Activated CD4-positive, alpha-beta memory T cell treated with anti-CD3 and anti-CD28 coated beads, Interleukin-2, amount 10 ng/mL, durations not matched to agents 7 days and 5 days (primary cell): Measurements from ENCODE around the gene SHC1. TPM values are rescaled to one million over a fixed set of nuclear protein-coding genes. Genes with fewer than 3 reads are reported as not detected.
"Not testable (repeated sequence)": the region's sequence is repeated elsewhere in the genome, so short reads cannot be mapped to it uniquely, and the experiment has no call there.

ENCODE experiments used
- CTCF ChIA-PET: fragments of 350-600 bp; sonication (Branson Sonifier 250); formaldehyde crosslinking; loops from one replicate; lab custom pipeline; 2021; ENCODE audit warnings: antibody characterized with exemption, inconsistent platforms; lab: Charles Lee
- POLR2A ChIA-PET: fragments of 350-600 bp; sonication (Branson Sonifier 250); formaldehyde crosslinking; loops from one replicate; lab custom pipeline; 2021; ENCODE audit warnings: antibody characterized with exemption; lab: Charles Lee
- DNase-seq: peaks from one replicate; pipeline ENCODE4 v3.0.0-alpha.2; 2020
- H3K27ac Mint-ChIP-seq: one replicate; pipeline ENCODE4 v1.8.0; 2021; ENCODE audit warnings: mild to moderate bottlenecking, mixed read lengths
- H3K27me3 Mint-ChIP-seq: one replicate; pipeline ENCODE4 v1.8.0; 2021; ENCODE audit warnings: mixed read lengths
- H3K36me3 Mint-ChIP-seq: one replicate; pipeline ENCODE4 v1.8.0; 2021; ENCODE audit warnings: low read depth, mixed read lengths
- H3K4me1 Mint-ChIP-seq: one replicate; pipeline ENCODE4 v1.8.0; 2021; ENCODE audit warnings: mixed read lengths
- H3K4me3 Mint-ChIP-seq: one replicate; pipeline ENCODE4 v1.8.0; 2021; ENCODE audit warnings: mild to moderate bottlenecking, mixed read lengths
- H3K9me3 Mint-ChIP-seq: one replicate; pipeline ENCODE4 v1.8.0; 2021; ENCODE audit warnings: mixed read lengths
- total RNA-seq, 2 experiments: library from RNA; stranded (reverse); gene quantifications; one replicate each; pipeline ENCODE4 v1.2.3, GENCODE V29; 2021

SHC1 gene
- total RNA-seq, 2 experiments from 2014 or later, result 80.7 to 80.8 TPM

DNA sequence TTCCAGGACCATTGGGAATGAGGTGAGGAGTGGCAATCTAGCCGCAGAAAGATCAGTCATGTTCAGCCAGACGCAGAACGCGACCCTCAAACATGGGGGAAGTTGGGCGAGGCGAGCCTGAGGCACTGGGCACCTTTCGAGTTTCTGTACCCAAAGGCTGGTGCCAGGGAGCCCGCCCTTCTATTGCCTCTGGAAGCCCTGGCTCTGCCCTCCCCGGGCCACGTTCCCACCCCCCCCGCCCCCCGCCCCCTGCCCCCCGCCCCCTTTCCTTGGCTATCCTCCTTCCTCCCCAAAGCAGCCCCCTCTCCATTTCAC lies 29.8 kb upstream of the SHC1 start:
- Mint-ChIP-seq H3K36me3 (peaks cover 16% of the 10 kb centered on the region), H3K9me3 (no peaks in the 10 kb centered on the region), H3K27me3 (no peaks in the 10 kb centered on the region), H3K4me1 (peaks cover 44% of the 10 kb centered on the region), H3K4me3 (peak overlapping the region; percentile 90), H3K27ac (peak overlapping the region; percentile 91)
- POLR2A ChIA-PET, result interaction anchor here (1.0 to 13.2 kb wide), 9 partner anchors 13 to 64 kb away, joined by 3 to 203 read pairs (median 10); partner anchors contain the start of genes ADAM15, CKS1B, FLAD1 and PBXIP1
- DNase-seq, result peak; percentile 39
- CTCF ChIA-PET, result interaction anchor here (0.6 to 11.4 kb wide), 12 partner anchors 8 to 61 kb away, joined by 3 to 139 read pairs (median 15); partner anchors contain the start of genes CKS1B, FLAD1, PBXIP1 and PYGO2

- peak; percentile 41 for DNase-seq
- no peaks in the 10 kb centered on the region for H3K27me3 Mint-ChIP-seq
- H3K27ac Mint-ChIP-seq, result peak overlapping the region; percentile 89
- POLR2A ChIA-PET, result interaction anchor here (1.0 to 13.2 kb wide), 10 partner anchors 14 to 63 kb away, joined by 3 to 203 read pairs (median 8); partner anchors contain the start of genes ADAM15, CKS1B, FLAD1 and PBXIP1
- no peaks in the 10 kb centered on the region for H3K9me3 Mint-ChIP-seq
- peak overlapping the region; percentile 90 for H3K4me3 Mint-ChIP-seq
- CTCF ChIA-PET, result interaction anchor here (0.6 to 11.4 kb wide), 22 partner anchors 8 to 440 kb away, joined by 3 to 139 read pairs (median 5); partner anchors contain the start of genes ADAM15, CKS1B, FLAD1 and KRTCAP2
- peaks cover 40% of the 10 kb centered on the region for H3K4me1 Mint-ChIP-seq
- H3K36me3 Mint-ChIP-seq, result peaks cover 16% of the 10 kb centered on the region
Observed at GRCh38 chr1:154999571-155000410, 29.2 kb upstream of the SHC1 start.

GRCh38 chr1:154998818-154999570 lies 28.4 kb upstream of the SHC1 start:
- H3K36me3 Mint-ChIP-seq, result peaks cover 8% of the 10 kb centered on the region
- peak; percentile 76 for DNase-seq
- H3K27ac Mint-ChIP-seq, result peak overlapping the region; percentile 85
- peaks cover 33% of the 10 kb centered on the region for H3K4me1 Mint-ChIP-seq
- ChIA-PET CTCF (interaction anchor here (0.6 to 11.4 kb wide), 27 partner anchors 9 to 439 kb away, joined by 3 to 139 read pairs (median 4); partner anchors contain the start of genes ADAM15, CKS1B, FLAD1 and KRTCAP2), POLR2A (interaction anchor here (1.0 to 13.2 kb wide), 8 partner anchors 15 to 62 kb away, joined by 3 to 203 read pairs (median 10); partner anchors contain the start of genes ADAM15, CKS1B, FLAD1 and PBXIP1)
- peak overlapping the region; percentile 72 for H3K4me3 Mint-ChIP-seq
- H3K27me3 Mint-ChIP-seq, result no peaks in the 10 kb centered on the region
- no peaks in the 10 kb centered on the region for H3K9me3 Mint-ChIP-seq

DNA sequence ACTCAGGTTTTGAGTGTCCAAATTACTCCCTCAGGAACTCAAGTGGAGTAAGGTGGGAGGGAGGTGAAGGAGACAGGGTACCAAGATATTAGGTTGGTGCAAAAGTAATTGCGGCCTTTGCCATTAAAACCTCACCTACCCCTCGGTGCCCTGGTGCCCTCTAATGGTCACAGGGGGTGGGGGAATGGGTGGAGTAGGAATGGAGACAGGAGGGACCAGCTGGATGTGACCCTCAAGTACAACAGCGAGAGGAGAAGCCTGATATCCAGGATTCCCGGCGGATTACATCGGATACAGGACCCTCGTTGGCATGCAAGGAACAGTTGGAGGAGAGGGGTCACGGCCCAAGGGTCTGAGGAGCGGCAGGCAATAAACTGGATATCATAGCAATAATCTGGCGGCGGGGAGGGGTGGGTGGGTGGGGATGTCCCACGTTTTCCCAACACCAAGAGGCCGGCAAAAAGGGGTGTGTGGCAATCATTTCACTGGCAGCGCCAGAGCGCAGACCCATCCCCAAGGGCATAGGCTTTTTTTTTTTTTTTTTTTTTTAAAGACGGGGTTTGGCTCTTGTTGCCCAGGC lies 27.7 kb upstream of the SHC1 start:
- no peaks in the 10 kb centered on the region for H3K27me3 Mint-ChIP-seq
- H3K27ac Mint-ChIP-seq, result peak overlapping the region; percentile 54
- peaks cover 31% of the 10 kb centered on the region for H3K4me1 Mint-ChIP-seq
- peaks cover 4% of the 10 kb centered on the region for H3K36me3 Mint-ChIP-seq
- CTCF ChIA-PET, result interaction anchor here (0.6 to 11.4 kb wide), 22 partner anchors 10 to 329 kb away, joined by 3 to 139 read pairs (median 4); partner anchors contain the start of genes CKS1B, FLAD1, KRTCAP2 and PBXIP1
- no peak overlapping the region for H3K4me3 Mint-ChIP-seq
- POLR2A ChIA-PET, result interaction anchor here (1.0 to 13.2 kb wide), 7 partner anchors 15 to 62 kb away, joined by 5 to 203 read pairs (median 11); partner anchors contain the start of genes ADAM15, CKS1B, FLAD1 and PBXIP1
- no peak for DNase-seq
- no peaks in the 10 kb centered on the region for H3K9me3 Mint-ChIP-seq

- H3K4me1 Mint-ChIP-seq, result peaks cover 31% of the 10 kb centered on the region
- CTCF ChIA-PET, result interaction anchor here (0.6 to 11.4 kb wide), 9 partner anchors 13 to 64 kb away, joined by 3 to 139 read pairs (median 6); partner anchors contain the start of genes ADAM15 and FLAD1
- H3K27ac Mint-ChIP-seq, result no peak overlapping the region
- no peaks in the 10 kb centered on the region for H3K36me3 Mint-ChIP-seq
- no peaks in the 10 kb centered on the region for H3K9me3 Mint-ChIP-seq
- no peaks in the 10 kb centered on the region for H3K27me3 Mint-ChIP-seq
- POLR2A ChIA-PET, result interaction anchor here (0.8 to 13.2 kb wide), 5 partner anchors 9 to 43 kb away, joined by 3 to 203 read pairs (median 7); partner anchors contain the start of genes CKS1B and FLAD1
- no peak for DNase-seq
- no peak overlapping the region for H3K4me3 Mint-ChIP-seq
Observed at GRCh38 chr1:154996966-154997701, 26.6 kb upstream of the SHC1 start.

GRCh38 chr1:154995301-154995983 lies 24.9 kb upstream of the SHC1 start:
- not testable (repeated sequence) for H3K27ac Mint-ChIP-seq, H3K9me3 Mint-ChIP-seq, H3K36me3 Mint-ChIP-seq, H3K4me3 Mint-ChIP-seq, DNase-seq, H3K27me3 Mint-ChIP-seq
- ChIA-PET CTCF (interaction anchor here (0.7 to 11.4 kb wide), 10 partner anchors 11 to 1485 kb away, joined by 3 to 139 read pairs (median 3); partner anchors contain the start of gene FLAD1), POLR2A (interaction anchor here (1.2 to 13.2 kb wide), 6 partner anchors 13 to 41 kb away, joined by 3 to 203 read pairs (median 15); partner anchors contain the start of genes CKS1B, FLAD1 and PBXIP1)
- peaks cover 31% of the 10 kb centered on the region for H3K4me1 Mint-ChIP-seq

GRCh38 chr1:154994591-154994990 lies 24.0 kb upstream of the SHC1 start:
- no peak overlapping the region for H3K4me3 Mint-ChIP-seq
- CTCF ChIA-PET, result interaction anchor here (0.9 to 11.4 kb wide), 4 partner anchors 21 to 1486 kb away, joined by 3 to 139 read pairs (median 6); no protein-coding TSS in a partner anchor

DNA sequence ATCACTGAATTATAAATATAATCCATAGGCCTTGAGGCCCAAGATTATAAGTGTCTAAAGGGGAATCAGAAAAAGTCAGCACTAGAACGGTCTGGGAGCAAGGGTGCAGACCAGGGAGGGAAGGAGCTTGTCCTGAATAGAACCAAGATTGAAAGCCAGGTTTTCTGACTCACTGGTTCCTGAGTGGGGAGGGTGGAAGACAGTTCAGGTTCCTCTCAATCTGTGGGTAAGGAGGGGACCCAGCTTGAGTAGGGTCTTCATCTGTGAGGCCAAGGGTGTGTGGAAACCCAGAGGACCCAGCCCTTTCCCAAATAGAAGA lies 23.7 kb upstream of the SHC1 start:
- Mint-ChIP-seq H3K4me1 (peaks cover 23% of the 10 kb centered on the region), H3K27ac (no peak overlapping the region), H3K27me3 (no peaks in the 10 kb centered on the region), H3K4me3 (no peak overlapping the region), H3K9me3 (no peaks in the 10 kb centered on the region), H3K36me3 (peaks cover 14% of the 10 kb centered on the region)
- POLR2A ChIA-PET, result interaction anchor here (1.0 to 13.2 kb wide), 9 partner anchors 10 to 67 kb away, joined by 3 to 203 read pairs (median 4); partner anchors contain the start of genes CKS1B, FLAD1, PBXIP1 and PMVK
- CTCF ChIA-PET, result interaction anchor here (0.9 to 11.4 kb wide), 4 partner anchors 21 to 97 kb away, joined by 4 to 139 read pairs (median 6); no protein-coding TSS in a partner anchor
- no peak for DNase-seq

More at GRCh38 chr1:154994591-154994990, 24.0 kb upstream of the SHC1 start:
- H3K27ac Mint-ChIP-seq, result no peak overlapping the region
- H3K4me1 Mint-ChIP-seq, result peaks cover 24% of the 10 kb centered on the region
- H3K36me3 Mint-ChIP-seq, result peaks cover 10% of the 10 kb centered on the region
- H3K27me3 Mint-ChIP-seq, result no peaks in the 10 kb centered on the region
- H3K9me3 Mint-ChIP-seq, result no peaks in the 10 kb centered on the region
- no peak for DNase-seq
- POLR2A ChIA-PET, result interaction anchor here (1.0 to 13.2 kb wide), 8 partner anchors 10 to 67 kb away, joined by 3 to 203 read pairs (median 5); partner anchors contain the start of genes CKS1B, FLAD1 and PBXIP1

DNA sequence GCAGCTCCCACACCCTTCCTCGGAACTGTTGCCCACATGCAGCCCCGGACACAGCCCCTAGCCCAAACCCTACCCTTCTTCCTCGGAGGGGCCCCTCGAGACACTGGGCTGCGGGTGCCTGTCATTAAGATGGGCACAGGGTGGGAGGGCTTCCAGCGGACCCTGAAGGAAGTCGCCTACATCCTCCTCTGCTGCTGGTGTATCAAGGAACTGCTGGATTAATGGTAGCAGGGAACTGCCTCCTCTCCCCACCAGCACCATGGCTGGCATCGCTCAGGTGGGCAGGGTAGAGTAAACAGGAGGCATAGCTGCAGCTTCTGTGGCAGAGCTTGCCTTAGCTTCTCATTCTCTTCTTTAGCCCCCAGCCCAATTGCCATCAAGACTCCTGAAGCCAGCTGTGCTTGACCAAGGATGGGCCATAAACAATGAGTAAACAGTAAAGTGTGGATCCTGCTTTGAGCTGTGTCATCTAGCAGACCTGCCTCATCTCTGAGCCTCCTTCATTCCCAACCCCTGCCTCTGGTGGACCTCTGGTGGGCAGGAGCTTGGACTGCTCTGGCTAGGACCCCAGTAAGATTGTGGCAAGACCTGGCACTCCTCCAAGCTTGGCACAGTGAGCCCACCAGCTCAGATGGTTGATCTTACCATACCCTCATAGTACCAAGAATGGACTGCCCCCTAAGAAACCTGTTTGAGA lies 23.2 kb upstream of the SHC1 start, which contains the start of gene LENEP:
Gene LENEP (plus strand): TSS at position 15 of the 697 bp plus-strand sequence. CDS start 22 bp downstream, at position 37.
- ChIA-PET POLR2A (interaction anchor here (0.7 to 13.2 kb wide), 9 partner anchors 9 to 78 kb away, joined by 3 to 203 read pairs (median 4); partner anchors contain the start of genes CKS1B, FLAD1, PBXIP1 and PMVK), CTCF (interaction anchor here (0.9 to 11.4 kb wide), 5 partner anchors 22 to 98 kb away, joined by 3 to 139 read pairs (median 4); partner anchors contain the start of gene PYGO2)
- peaks cover 22% of the 10 kb centered on the region for H3K4me1 Mint-ChIP-seq
- peaks cover 19% of the 10 kb centered on the region for H3K36me3 Mint-ChIP-seq
- H3K27me3 Mint-ChIP-seq, result no peaks in the 10 kb centered on the region
- H3K27ac Mint-ChIP-seq, result no peak within 1 kb of the TSS
- H3K9me3 Mint-ChIP-seq, result no peaks in the 10 kb centered on the region
- H3K4me3 Mint-ChIP-seq, result no peak within 1 kb of the TSS
- DNase-seq, result no peak
